Glutamatergic neuron (in vitro differentiated cells): ENCODE measurements around the gene TMEM25. TPM values are rescaled to one million over a fixed set of nuclear protein-coding genes. Genes with fewer than 3 reads are reported as not detected.
A peak's percentile ranks its signal among the peaks of the same experiment; 100 is the strongest.
"Not testable (repeated sequence)": the region's sequence is repeated elsewhere in the genome, so short reads cannot be mapped to it uniquely, and the experiment has no call there.

Experiments used
- DNase-seq: peaks from one replicate; pipeline ENCODE4 v3.0.0; 2022
- H3K27ac Mint-ChIP-seq: one replicate; pipeline ENCODE4 v1.8.0; 2020; ENCODE audit warnings: mild to moderate bottlenecking, mixed read lengths, inconsistent platforms; ENCODE audit not compliant: unreplicated experiment
- H3K27me3 Mint-ChIP-seq: one replicate; pipeline ENCODE4 v1.8.0; 2020; ENCODE audit warnings: mild to moderate bottlenecking, moderate library complexity, mixed read lengths, inconsistent platforms; ENCODE audit not compliant: unreplicated experiment
- H3K36me3 Mint-ChIP-seq: one replicate; pipeline ENCODE4 v1.8.0; 2020; ENCODE audit warnings: mild to moderate bottlenecking, mixed read lengths, inconsistent platforms; ENCODE audit not compliant: unreplicated experiment
- H3K4me1 Mint-ChIP-seq: one replicate; pipeline ENCODE4 v1.8.0; 2020; ENCODE audit warnings: mild to moderate bottlenecking, low read depth, mixed read lengths, inconsistent platforms; ENCODE audit not compliant: unreplicated experiment
- H3K4me3 Mint-ChIP-seq: one replicate; pipeline ENCODE4 v1.8.0; 2020; ENCODE audit warnings: mild to moderate bottlenecking, mixed read lengths, inconsistent platforms; ENCODE audit not compliant: unreplicated experiment
- H3K9me3 Mint-ChIP-seq: one replicate; pipeline ENCODE4 v1.8.0; 2020; ENCODE audit warnings: mild to moderate bottlenecking, moderate library complexity, mixed read lengths, inconsistent platforms; ENCODE audit not compliant: unreplicated experiment
- total RNA-seq: library from RNA; stranded (reverse); fragmentation: NEBNext Ultra II Directional; extraction: Animal tissue kit (Norgen Biotek cat#: 25700); gene quantifications from one replicate; pipeline ENCODE4 v1.2.1, GENCODE V29; 2021; ENCODE audit not compliant: unreplicated experiment
- TF ChIP-seq, protein P1 (sequence below): fragments of 200-600 bp; sonication (generic); IDR thresholded peaks from one replicate; pipeline ENCODE4 v1.5.0; 2021; ENCODE audit not compliant: partially characterized antibody, unreplicated experiment

The TMEM25 gene
- total RNA-seq, 1 donor from 2014 or later = 76.8 TPM

DNA sequence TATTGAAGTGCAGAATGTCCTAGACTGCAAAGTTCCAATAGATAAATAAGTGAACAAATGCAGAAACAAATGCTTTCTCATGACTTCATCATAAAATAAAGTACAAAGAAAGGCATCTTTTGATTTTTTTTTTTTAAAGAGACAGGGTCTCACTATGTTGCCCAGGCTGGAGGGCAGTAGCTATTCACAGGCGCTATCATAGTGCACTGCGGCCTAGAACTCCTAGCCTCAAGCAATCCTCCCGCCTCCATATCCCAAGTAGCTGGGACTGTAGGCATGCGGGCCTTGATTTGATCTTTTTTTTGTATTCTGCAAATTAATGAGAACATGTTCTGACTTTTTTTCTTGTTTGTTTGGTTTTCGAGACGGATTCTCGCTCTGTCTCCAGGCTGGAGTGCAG lies 43.6 kb downstream of the TMEM25 start:
- TF ChIP-seq, protein P1, sequence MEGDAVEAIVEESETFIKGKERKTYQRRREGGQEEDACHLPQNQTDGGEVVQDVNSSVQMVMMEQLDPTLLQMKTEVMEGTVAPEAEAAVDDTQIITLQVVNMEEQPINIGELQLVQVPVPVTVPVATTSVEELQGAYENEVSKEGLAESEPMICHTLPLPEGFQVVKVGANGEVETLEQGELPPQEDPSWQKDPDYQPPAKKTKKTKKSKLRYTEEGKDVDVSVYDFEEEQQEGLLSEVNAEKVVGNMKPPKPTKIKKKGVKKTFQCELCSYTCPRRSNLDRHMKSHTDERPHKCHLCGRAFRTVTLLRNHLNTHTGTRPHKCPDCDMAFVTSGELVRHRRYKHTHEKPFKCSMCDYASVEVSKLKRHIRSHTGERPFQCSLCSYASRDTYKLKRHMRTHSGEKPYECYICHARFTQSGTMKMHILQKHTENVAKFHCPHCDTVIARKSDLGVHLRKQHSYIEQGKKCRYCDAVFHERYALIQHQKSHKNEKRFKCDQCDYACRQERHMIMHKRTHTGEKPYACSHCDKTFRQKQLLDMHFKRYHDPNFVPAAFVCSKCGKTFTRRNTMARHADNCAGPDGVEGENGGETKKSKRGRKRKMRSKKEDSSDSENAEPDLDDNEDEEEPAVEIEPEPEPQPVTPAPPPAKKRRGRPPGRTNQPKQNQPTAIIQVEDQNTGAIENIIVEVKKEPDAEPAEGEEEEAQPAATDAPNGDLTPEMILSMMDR = no peak
- Mint-ChIP-seq H3K36me3 (no peaks in the 10 kb centered on the region), H3K27me3 (peaks cover 2% of the 10 kb centered on the region), H3K4me1 (peaks cover 8% of the 10 kb centered on the region), H3K27ac (no peak overlapping the region), H3K9me3 (peaks cover 3% of the 10 kb centered on the region), H3K4me3 (peak overlapping the region; percentile 65)
- DNase-seq = no peak

DNA sequence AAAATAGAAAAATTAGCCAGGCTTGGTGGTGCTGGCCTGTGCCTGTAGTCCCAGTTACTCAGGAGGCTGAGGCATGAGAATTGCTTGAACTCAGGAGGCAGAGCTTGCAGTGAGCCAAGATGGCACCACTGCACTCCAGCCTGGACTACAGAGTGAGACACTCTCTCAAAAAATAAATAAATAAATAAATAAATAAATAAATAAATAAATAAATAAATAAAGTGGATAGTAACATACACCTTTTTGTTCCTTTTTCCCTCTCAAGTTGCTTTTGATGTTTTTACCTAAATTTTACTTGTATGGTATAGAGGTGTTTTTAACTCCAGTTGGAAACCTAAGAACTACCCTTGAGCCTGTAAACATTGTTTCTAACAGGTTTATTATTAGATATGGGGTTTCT lies 47.0 kb downstream of the TMEM25 start:
- H3K4me3 Mint-ChIP-seq, H3K9me3 Mint-ChIP-seq, H3K4me1 Mint-ChIP-seq, DNase-seq, H3K27me3 Mint-ChIP-seq, H3K27ac Mint-ChIP-seq, H3K36me3 Mint-ChIP-seq: not testable (repeated sequence)

DNA sequence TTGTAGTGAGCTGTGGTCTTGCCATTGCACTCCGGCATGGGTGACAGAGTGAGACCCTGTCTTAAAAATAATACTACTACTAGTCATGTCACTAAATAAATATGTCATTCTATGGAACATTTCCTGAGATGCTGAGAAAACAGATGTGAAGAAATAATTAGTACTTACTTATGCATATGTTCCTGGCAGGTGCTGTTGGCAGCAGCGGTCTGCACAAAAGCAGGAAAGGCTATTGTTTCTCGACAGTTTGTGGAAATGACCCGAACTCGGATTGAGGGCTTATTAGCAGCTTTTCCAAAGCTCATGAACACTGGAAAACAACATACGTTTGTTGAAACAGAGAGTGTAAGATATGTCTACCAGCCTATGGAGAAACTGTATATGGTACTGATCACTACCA lies 50.1 kb downstream of the TMEM25 start:
- Mint-ChIP-seq H3K9me3 (no peaks in the 10 kb centered on the region), H3K27me3 (no peaks in the 10 kb centered on the region), H3K4me3 (no peak overlapping the region), H3K4me1 (peaks cover under 1% of the 10 kb centered on the region), H3K36me3 (no peaks in the 10 kb centered on the region), H3K27ac (no peak overlapping the region)
- TF ChIP-seq, protein P1 = no peak
- DNase-seq = no peak

Other genes with a start within 250 kb of the TMEM25 start
- not detected for gene CD3E, start 226.5 kb upstream of the TMEM25 start, total RNA-seq
- not detected for gene CD3D, start 188.5 kb upstream of the TMEM25 start, total RNA-seq
- gene CD3G, start 186.8 kb upstream of the TMEM25 start, total RNA-seq = 0.39 TPM
- 44.0 TPM for gene UBE4A, start 171.6 kb upstream of the TMEM25 start, total RNA-seq
- gene ATP5MG, start 129.6 kb upstream of the TMEM25 start, total RNA-seq = 140 TPM
- gene KMT2A, start 94.7 kb upstream of the TMEM25 start, total RNA-seq = 132 TPM
- 1.9 TPM for gene TTC36, start 3.7 kb upstream of the TMEM25 start, total RNA-seq
- 21.1 TPM for gene IFT46, start 34.7 kb downstream of the TMEM25 start, total RNA-seq
- 118 TPM for gene ARCN1, start 41.2 kb downstream of the TMEM25 start, total RNA-seq
- 78.4 TPM for gene PHLDB1, start 76.4 kb downstream of the TMEM25 start, total RNA-seq
- gene TREH, start 148.5 kb downstream of the TMEM25 start, total RNA-seq = not detected